HG03354 (cell line): Measurements from ENCODE around the gene JAG2.

Experiments used
- ATAC-seq: cut with Tn5 transposase; IDR thresholded peaks from one replicate; pipeline ENCODE4 v1.9.1; 2021; ENCODE audit warnings: mild to moderate bottlenecking; ENCODE audit not compliant: unreplicated experiment, poor library complexity, severe bottlenecking

JAG2 gene

DNA sequence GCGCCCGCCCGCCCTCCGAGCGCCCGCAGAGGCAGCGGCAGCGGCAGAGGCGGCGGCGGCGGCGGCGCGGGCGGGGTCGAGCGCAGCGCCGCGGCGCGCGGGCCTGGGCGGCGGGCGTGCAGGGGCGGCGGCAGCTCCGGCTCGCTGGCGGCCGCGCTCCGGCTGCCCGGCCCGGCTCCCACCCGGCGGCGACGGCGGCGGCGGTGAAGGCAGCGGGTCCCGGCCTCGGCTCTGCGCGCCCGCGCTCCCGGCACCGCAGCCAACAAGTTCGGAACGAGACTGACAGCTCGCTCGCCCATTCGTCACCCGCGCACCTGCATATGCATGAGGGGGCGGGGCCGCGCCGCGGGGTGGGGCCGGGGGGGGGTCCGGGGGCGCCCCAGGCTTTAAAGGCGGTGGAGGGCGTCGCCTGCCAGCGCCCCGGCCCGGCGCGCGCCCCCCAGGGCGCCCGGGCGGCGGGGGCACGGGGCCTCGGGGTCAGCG lies at the start of gene JAG2:
TSS of gene JAG2 (minus strand) at position 281 of the 483 bp plus-strand sequence. CDS start 356 bp downstream, outside the sequence.
- no peak for ATAC-seq

DNA sequence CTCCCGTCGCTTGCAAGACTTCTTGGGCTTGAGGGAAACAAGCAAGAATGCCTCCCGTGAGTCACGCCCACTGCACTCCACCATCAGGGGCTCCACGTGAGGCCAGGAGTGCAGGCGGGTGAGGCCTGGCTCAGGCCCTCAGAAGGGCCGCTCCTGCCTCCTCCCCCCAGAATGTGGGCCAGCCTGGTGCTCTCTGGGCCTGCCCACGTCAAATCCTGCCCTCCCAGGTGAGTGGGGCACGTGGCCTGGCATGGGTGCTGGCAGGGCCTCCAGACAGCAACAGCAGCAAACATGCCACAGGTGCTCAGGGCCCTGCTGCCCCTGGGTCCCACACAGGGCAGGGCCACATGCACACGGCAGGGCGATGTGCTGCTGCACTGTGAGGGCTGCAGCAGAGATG lies 49.2 kb upstream of the JAG2 start:
- ATAC-seq: no peak

GRCh38 chr14:105216490-105217247 lies 48.1 kb upstream of the JAG2 start:
- no peak for ATAC-seq

GRCh38 chr14:105215602-105216001 lies 47.0 kb upstream of the JAG2 start:
- ATAC-seq: no peak

DNA sequence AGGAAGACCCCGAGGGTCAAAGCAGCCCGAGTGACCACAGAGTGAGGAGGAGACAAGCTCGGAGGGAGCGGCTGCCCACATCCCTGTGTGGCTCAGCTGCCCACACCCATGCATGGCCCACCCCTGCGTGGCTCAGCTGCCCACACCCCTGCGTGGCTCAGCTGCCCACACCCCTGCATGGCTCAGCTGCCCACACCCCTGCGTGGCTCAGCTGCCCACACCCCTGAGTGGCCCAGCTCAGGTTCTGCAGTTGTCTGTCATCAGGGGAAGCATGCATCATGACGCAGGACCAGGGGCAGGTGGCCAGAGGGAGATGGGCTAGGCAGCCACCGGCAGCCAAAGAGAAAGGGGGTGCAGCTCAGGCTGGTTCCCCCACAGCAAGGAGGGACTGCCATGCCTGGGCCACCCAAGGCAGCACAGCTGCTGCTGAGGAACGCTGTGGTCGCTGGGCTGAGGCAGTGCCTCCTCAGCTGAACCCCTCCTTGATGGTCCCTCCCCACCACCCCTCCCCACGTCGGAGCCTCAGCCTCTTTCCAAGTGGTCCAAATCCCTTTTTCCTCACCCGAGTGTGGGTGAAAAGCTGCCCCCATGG lies 45.8 kb upstream of the JAG2 start:
- no peak for ATAC-seq

- ATAC-seq: no peak
These were observed 44.8 kb upstream of the JAG2 start for GRCh38 chr14:105213361-105213760.

- ATAC-seq: no peak
These were observed 44.1 kb upstream of the JAG2 start for GRCh38 chr14:105212541-105213300.

DNA sequence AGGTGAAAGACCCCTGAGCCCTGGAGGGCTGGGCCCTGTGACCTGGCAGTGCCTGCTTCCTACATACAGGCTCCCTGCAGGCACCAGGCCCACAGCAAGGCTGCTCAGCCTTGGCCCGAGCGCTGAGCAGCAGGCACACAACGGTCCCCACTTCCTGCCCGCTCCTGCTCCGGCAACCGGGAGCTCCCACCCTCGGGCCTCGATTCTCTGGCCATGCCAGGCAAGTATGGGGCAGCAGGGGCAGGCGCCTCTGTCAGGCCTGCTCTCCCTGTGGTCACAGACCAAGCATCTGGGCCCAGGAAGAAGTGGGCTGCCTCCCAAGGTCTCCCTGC lies 43.1 kb upstream of the JAG2 start:
- no peak for ATAC-seq

GRCh38 chr14:105211086-105211757 lies 42.6 kb upstream of the JAG2 start:
- no peak for ATAC-seq

DNA sequence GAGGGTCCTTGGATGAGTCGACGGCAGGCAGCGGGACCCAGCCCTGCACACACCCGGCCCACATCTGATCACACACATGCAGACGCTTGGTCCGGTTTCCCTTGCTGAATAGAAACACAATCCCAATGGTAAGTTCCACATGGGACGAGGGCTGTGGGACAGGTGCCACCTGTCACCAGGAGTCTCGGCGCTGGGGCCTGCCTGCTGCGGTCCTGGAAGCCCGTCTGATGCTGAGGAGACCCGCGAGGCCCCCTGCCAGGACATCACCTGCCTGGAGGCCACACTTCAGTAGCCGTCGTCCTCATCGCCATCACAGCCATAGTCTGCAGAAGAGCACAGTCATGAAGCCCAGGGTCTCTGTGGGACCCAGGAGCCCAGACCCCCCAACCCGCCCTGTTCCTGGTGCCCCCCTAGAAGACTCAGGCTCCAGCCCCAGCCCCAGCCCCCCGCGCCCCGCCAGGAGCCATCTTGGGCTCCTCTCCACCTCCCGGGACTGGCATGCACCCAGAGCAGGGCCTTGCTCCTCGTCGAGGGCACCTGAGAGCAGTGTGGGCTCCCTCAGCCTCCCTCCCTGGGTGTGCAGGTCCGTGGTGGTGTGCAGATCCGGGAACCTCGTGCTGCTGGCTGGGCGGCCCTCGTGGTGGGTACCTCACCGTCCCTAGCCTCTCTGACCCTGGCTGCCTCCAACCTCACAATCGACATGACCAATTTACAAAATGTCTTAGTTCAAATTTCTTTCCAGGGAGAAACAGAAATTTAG lies 41.9 kb upstream of the JAG2 start:
- ATAC-seq: no peak

GRCh38 chr14:105209646-105210045 lies 41.1 kb upstream of the JAG2 start:
- no peak for ATAC-seq

DNA sequence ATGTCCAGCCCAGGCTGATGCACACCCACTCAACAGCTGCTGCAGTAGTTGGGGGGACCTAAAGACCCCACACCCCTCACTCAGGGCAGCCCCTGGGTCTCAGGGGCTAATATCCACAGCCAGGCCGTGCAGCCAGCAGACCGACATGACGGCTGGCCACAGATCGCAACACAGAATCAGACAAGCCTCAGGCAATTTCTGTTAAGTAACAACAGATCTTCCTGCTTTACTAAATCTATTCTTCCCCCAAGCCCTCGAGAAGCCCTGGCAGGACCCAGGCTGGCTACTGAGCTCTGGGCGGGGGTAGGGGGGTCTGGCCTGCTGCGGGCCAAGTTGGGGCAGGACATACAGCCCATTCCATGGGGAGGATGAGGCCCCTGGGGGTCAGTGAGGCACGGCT lies 40.5 kb upstream of the JAG2 start:
- no peak for ATAC-seq

GRCh38 chr14:105208738-105209075 lies 40.1 kb upstream of the JAG2 start:
- ATAC-seq: no peak

DNA sequence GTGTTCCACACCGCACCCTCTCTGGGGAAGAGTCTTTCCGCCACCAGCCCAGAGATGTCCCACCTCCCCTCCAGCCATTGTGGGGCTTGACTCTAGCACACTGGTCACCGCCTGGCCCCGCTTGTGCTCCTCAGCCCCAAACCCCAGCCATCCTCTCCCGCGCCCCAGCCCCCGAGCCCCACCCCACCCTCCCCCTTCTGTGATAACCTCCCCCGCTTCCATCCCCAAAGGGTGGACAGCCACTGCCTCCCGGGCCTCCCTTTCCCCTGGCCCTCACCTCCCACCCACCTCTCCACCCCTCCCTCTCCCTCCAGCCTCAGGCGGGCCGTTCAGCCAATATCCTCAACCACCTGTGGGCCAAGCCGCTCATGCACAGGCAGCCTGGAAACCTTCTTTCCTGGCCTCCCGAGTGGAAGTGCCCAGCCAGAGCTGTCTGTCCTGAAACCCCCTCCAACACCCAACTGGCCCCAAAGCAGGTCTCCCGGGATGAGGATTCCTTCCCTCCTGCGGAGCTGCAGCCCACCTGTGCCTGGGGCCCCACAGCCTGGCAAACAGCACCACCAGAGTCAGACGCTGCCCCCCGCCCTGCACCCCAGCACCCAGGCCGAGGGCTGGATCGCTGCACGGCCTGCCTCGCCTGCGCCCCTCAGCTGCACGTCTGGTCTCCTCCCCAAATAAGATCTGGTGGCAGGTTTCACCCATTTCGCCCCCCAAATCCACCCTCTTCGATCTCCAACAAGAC lies 39.6 kb upstream of the JAG2 start:
- ATAC-seq: no peak

DNA sequence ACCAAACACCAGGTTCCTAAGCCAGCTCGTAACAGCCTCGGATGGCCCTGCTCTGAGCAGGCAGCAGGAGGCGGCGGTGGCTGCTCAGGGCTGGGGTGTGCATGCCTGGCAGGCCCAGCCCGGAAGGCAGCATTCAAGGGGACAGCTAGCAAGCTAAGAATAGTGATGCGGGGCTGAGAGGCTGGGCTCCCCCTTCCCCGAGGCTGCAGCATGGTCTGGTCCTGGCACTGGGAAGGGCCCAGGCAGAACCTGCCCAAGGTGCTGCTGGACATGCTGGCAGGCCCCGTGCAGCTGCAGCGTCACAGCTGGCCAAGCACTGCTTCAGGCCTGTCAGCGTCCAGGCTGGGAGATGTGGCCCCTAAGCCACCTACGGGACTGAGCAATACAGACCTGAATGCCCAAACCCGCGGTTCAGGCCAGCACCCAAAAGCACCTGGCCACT lies 38.9 kb upstream of the JAG2 start:
- no peak for ATAC-seq

DNA sequence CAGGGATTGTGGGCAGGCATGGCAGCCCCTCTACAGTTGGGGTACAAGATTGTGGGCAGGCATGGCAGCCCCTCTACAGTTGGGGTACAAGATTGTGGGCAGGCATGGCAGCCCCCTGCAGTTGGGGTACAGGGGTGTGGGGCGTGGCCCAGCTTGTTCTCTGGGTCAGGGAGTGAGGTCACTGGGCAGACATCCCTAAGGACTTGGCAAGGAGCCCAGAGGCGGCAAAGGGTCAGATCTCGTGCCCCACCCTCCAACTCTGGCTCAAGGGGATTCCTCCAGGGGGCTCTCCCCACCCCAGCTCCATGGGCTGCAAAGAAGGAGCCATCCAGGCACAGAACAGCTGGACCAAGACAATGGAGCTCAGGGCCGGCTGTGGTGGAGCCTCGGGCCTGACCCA lies 38.3 kb upstream of the JAG2 start:
- ATAC-seq: no peak

DNA sequence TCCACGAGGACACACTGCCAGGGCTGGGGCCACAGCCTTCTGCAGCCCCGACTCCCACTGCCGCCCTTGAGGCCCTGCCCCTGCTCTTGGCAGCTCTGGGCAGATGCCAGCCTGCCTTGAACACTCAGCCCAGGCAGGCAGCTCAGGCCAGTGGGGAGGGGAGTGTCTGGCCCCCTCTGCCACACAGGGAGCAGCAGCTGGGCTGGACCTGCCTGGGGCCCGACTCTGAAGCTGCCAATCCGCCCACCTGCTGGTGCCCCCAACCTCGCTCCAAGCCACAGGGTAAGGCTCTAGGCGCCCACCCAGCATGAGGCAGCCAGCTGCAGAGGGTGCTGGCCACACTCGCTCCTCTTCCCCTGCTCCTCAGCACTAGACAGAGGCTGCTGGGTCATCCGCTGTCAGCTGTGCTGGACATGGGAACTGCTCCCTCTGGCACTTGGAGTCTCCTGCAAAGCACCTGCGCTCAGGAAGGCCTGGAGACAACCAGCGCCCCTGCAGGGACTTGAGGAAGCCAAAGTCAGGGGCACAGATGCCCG lies 37.2 kb upstream of the JAG2 start:
- no peak for ATAC-seq

DNA sequence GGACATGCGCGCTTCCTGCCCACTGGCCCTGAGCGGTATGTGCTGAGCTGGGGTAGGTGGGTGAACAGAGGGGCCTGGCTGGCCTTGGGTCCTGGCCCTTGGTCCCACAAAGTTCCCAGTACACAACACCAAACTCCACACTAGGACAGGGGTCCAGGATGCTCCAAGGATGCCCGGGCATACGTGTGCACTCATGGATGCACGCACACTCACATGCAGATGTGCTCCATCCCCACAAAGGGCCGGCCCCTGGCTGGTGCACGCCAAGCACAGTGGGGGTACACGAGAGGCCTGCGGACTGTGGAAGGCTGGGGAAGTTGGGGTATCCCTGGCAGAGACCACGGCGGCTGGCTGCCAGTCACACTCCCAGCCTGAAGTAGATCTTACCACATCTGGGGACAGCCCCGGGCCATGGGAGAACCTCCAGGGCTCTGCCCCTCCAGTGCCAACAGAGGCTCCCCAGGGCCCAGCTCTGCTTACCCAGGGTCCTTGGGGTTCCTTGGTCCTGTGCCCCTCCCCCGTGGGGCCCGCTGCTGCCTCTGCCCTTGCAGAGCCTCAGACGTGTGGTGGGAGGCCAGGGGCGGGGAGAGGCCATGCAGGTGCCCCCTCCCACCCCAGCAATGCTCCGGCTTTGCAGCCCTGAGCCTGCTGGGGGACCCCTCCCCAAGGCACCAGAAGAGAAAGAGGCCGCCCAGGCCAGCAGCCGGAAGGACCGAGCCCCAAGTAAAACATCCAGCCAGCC lies 36.5 kb upstream of the JAG2 start:
- ATAC-seq: no peak
